Neural cell (in vitro differentiated cells): ENCODE data around the gene AQP2. TPM values are rescaled to one million over a fixed set of nuclear protein-coding genes. Genes with fewer than 3 reads are reported as not detected.

Experiments used
- H2AFZ ChIP-seq: fragments of 200-600, 300-800 bp; sonication (generic), shearing (Covaris generic); 2 replicates; pipeline ENCODE4 v1.6.0; 2014; ENCODE audit warnings: low read depth, mild to moderate bottlenecking, antibody characterized with exemption, low read length, moderate library complexity
- H3F3A ChIP-seq: fragments of 200-600 bp; shearing (Covaris generic); 2 replicates; pipeline ENCODE4 v1.6.1; 2016; ENCODE audit warnings: mild to moderate bottlenecking, moderate library complexity, mixed read lengths, antibody characterized with exemption, low read length; ENCODE audit not compliant: insufficient read depth, poor library complexity, severe bottlenecking
- H3K27ac ChIP-seq: fragments of 200-600, 300-800 bp; sonication (generic), shearing (Covaris generic); 2 replicates; pipeline ENCODE4 v1.5.1; 2014; ENCODE audit warnings: mild to moderate bottlenecking, low read length, moderate library complexity
- H3K27me3 ChIP-seq: fragments of 300-800, 200-600 bp; sonication (generic), shearing (Covaris generic); 2 replicates; pipeline ENCODE4 v1.6.0; 2014; ENCODE audit warnings: mild to moderate bottlenecking, low read depth, low read length, moderate library complexity; ENCODE audit not compliant: insufficient read depth
- H3K36me3 ChIP-seq: fragments of 300-800, 200-600 bp; sonication (generic), shearing (Covaris generic); 2 replicates; pipeline ENCODE4 v1.5.1; 2014; ENCODE audit warnings: mild to moderate bottlenecking, antibody characterized with exemption, low read length, moderate library complexity; ENCODE audit not compliant: insufficient read depth
- H3K4me2 ChIP-seq: fragments of 300-800, 200-600 bp; sonication (generic), shearing (Covaris generic); 2 replicates; pipeline ENCODE4 v1.6.0; 2014; ENCODE audit warnings: mild to moderate bottlenecking, low read length
- H3K4me3 ChIP-seq: fragments of 300-800, 200-600 bp; sonication (generic), shearing (Covaris generic); 2 replicates; pipeline ENCODE4 v1.5.1; 2014; ENCODE audit warnings: mild to moderate bottlenecking, low read length, moderate library complexity
- H3K79me2 ChIP-seq: fragments of 200-600 bp; shearing (Covaris generic); replicated peaks from 2 replicates; pipeline ENCODE4 v1.6.0; 2014; ENCODE audit warnings: mild to moderate bottlenecking, low read length, moderate library complexity; ENCODE audit not compliant: insufficient read depth
- H3K9ac ChIP-seq: fragments of 300-800, 200-600 bp; sonication (generic), shearing (Covaris generic); 2 replicates; pipeline ENCODE4 v1.6.1; 2016; ENCODE audit warnings: mild to moderate bottlenecking, low read length, mixed read lengths
- H3K9me2 ChIP-seq: fragments of 200-600 bp; shearing (Covaris generic); 2 replicates; pipeline ENCODE4 v1.6.1; 2016; ENCODE audit warnings: mild to moderate bottlenecking, low read length, mixed read lengths; ENCODE audit not compliant: insufficient read depth
- H3K9me3 ChIP-seq: fragments of 200-600, 300-800 bp; sonication (generic), shearing (Covaris generic); 2 replicates; pipeline ENCODE4 v1.6.1; 2016; ENCODE audit warnings: mild to moderate bottlenecking, mixed run types, low read length, moderate library complexity, mixed read lengths
- H4K20me1 ChIP-seq: fragments of 200-600 bp; shearing (Covaris generic); 2 replicates; pipeline ENCODE4 v1.6.1; 2016; ENCODE audit warnings: mild to moderate bottlenecking, mixed run types; ENCODE audit not compliant: insufficient read depth
- CTCF ChIP-seq: fragments of 450-650 bp; IDR thresholded peaks from 2 replicates; pipeline ENCODE4 v1.5.1; 2014; ENCODE audit warnings: antibody characterized with exemption, mild to moderate bottlenecking, moderate library complexity; ENCODE audit not compliant: poor library complexity, severe bottlenecking
- EP300 ChIP-seq: fragments of 450-650 bp; conservative IDR thresholded peaks from 2 replicates; pipeline ENCODE4 v1.6.1; 2014; ENCODE audit warnings: antibody characterized with exemption, mild to moderate bottlenecking, moderate library complexity; ENCODE audit not compliant: poor library complexity, severe bottlenecking
- EZH2 ChIP-seq: fragments of 200-600, 300-800 bp; shearing (Covaris generic), sonication (generic); IDR thresholded peaks from 2 replicates; pipeline ENCODE4 v1.6.1; 2014; ENCODE audit warnings: antibody characterized with exemption, low read length, borderline replicate concordance, mild to moderate bottlenecking; ENCODE audit not compliant: insufficient read depth, poor library complexity, severe bottlenecking
- MXI1 ChIP-seq: fragments of 450-650 bp; conservative IDR thresholded peaks from 2 replicates; pipeline ENCODE4 v1.6.1; 2014; ENCODE audit warnings: antibody characterized with exemption, mild to moderate bottlenecking; ENCODE audit not compliant: poor library complexity, severe bottlenecking
- POLR2AphosphoS5 ChIP-seq: IDR thresholded peaks from 2 replicates; pipeline ENCODE4 v1.6.1; 2012
- RAD21 ChIP-seq: fragments of 450-650 bp; conservative IDR thresholded peaks from 2 replicates; pipeline ENCODE4 v1.6.1; 2014; ENCODE audit warnings: antibody characterized with exemption, mild to moderate bottlenecking, moderate library complexity
- REST ChIP-seq: IDR thresholded peaks from 2 replicates; pipeline ENCODE4 v1.6.1; 2012; ENCODE audit warnings: borderline replicate concordance
- SMC3 ChIP-seq: fragments of 450-650 bp; conservative IDR thresholded peaks from 2 replicates; pipeline ENCODE4 v1.6.1; 2014; ENCODE audit warnings: antibody characterized with exemption, mild to moderate bottlenecking, moderate library complexity; ENCODE audit not compliant: poor library complexity
- TAF1 ChIP-seq: IDR thresholded peaks from 2 replicates; pipeline ENCODE4 v1.6.1; 2012; ENCODE audit warnings: low read depth
- polyA plus RNA-seq: library from polyadenylated mRNA; depleted of rRNA; stranded (reverse); fragments of >200 nt; gene quantifications from 2 replicates; pipeline ENCODE4 v1.2.3, GENCODE V29; 2014

The AQP2 gene
- polyA plus RNA-seq, 1 donor from 2014 or later, result not detected

- no peak overlapping the region for H3K4me3 ChIP-seq
- H3K79me2 ChIP-seq, result no peaks in the 10 kb centered on the region
- H3K27ac ChIP-seq, result no peak overlapping the region
- no peaks in the 10 kb centered on the region for H3F3A ChIP-seq
- no peaks in the 10 kb centered on the region for H4K20me1 ChIP-seq
- no peaks in the 10 kb centered on the region for H3K9me3 ChIP-seq
- TF ChIP-seq TAF1 (no peak), CTCF (no peak), MXI1 (no peak)
- H3K27me3 ChIP-seq, result no peaks in the 10 kb centered on the region
- H2AFZ ChIP-seq, result no peak overlapping the region
- no peak overlapping the region for H3K9ac ChIP-seq
- H3K9me2 ChIP-seq, result no peaks in the 10 kb centered on the region
- no peak overlapping the region for H3K4me2 ChIP-seq
- H3K36me3 ChIP-seq, result no peaks in the 10 kb centered on the region
Measured at GRCh38 chr12:49920241-49920914, 30.2 kb upstream of the AQP2 start.

- no peak overlapping the region for H3K4me2 ChIP-seq
- no peak overlapping the region for H3K27ac ChIP-seq
- no peaks in the 10 kb centered on the region for H3K36me3 ChIP-seq
- no peaks in the 10 kb centered on the region for H3K79me2 ChIP-seq
- TF ChIP-seq EZH2, result no peak
- TF ChIP-seq CTCF, result no peak
- no peak for TF ChIP-seq REST
- no peak for TF ChIP-seq TAF1
- no peak for TF ChIP-seq EP300
- TF ChIP-seq SMC3, result no peak
- TF ChIP-seq RAD21, result no peak
- TF ChIP-seq POLR2AphosphoS5, result no peak
- TF ChIP-seq MXI1, result no peak
- H3K9ac ChIP-seq, result no peak overlapping the region
- H2AFZ ChIP-seq, result no peak overlapping the region
- H3K4me3 ChIP-seq, result no peak overlapping the region
- no peaks in the 10 kb centered on the region for H4K20me1 ChIP-seq
- H3K9me2 ChIP-seq, result no peaks in the 10 kb centered on the region
- H3F3A ChIP-seq, result no peaks in the 10 kb centered on the region
- H3K27me3 ChIP-seq, result no peaks in the 10 kb centered on the region
- H3K9me3 ChIP-seq, result no peaks in the 10 kb centered on the region
Measured at GRCh38 chr12:49920915-49921286, 29.6 kb upstream of the AQP2 start.
